RWPE2 (cell line): ENCODE data around the gene RTN4RL1.

Experiments
- ATAC-seq: fragments of 200-7000 bp; cut with Tn5 transposase; 3 replicates; pipeline ENCODE4 v1.9.1; 2021; ENCODE audit warnings: low read depth
- DNase-seq: peaks from one replicate; pipeline ENCODE4 v3.0.0-alpha.2; 2020; ENCODE audit warnings: low spot score
- H3K27ac ChIP-seq: fragments of 450-650 bp; 2 replicates; pipeline ENCODE4 v1.5.1; 2017; ENCODE audit warnings: mild to moderate bottlenecking; ENCODE audit not compliant: poor library complexity, severe bottlenecking
- H3K27me3 ChIP-seq: fragments of 250-450 bp; sonication (Bioruptor Pico); 2 replicates; pipeline ENCODE4 v1.5.1; 2021; ENCODE audit warnings: mild to moderate bottlenecking, moderate library complexity; ENCODE audit not compliant: insufficient read depth, poor library complexity, severe bottlenecking
- H3K36me3 ChIP-seq: fragments of 250-450 bp; sonication (Bioruptor Pico); 2 replicates; pipeline ENCODE4 v1.5.1; 2020; ENCODE audit warnings: low read depth, mild to moderate bottlenecking, moderate library complexity
- H3K4me1 ChIP-seq: fragments of 250-450 bp; sonication (Bioruptor Pico); 2 replicates; pipeline ENCODE4 v1.5.1; 2021; ENCODE audit warnings: mild to moderate bottlenecking, moderate library complexity; ENCODE audit not compliant: insufficient read depth, poor library complexity, severe bottlenecking
- H3K4me3 ChIP-seq: fragments of 250-450 bp; sonication (Bioruptor Pico); 2 replicates; pipeline ENCODE4 v1.5.1; 2021; ENCODE audit warnings: mild to moderate bottlenecking, moderate library complexity; ENCODE audit not compliant: severe bottlenecking
- H3K9me3 ChIP-seq: fragments of 250-450 bp; sonication (Bioruptor Pico); 2 replicates; pipeline ENCODE4 v1.5.1; 2021; ENCODE audit warnings: mild to moderate bottlenecking, moderate library complexity; ENCODE audit not compliant: severe bottlenecking
- TF ChIP-seq, protein P1 (sequence below): fragments of 450-650 bp; IDR thresholded peaks from one replicate; pipeline ENCODE4 v1.5.1; 2017; ENCODE audit warnings: mild to moderate bottlenecking, moderate library complexity; ENCODE audit not compliant: poor library complexity, severe bottlenecking

Gene RTN4RL1

DNA sequence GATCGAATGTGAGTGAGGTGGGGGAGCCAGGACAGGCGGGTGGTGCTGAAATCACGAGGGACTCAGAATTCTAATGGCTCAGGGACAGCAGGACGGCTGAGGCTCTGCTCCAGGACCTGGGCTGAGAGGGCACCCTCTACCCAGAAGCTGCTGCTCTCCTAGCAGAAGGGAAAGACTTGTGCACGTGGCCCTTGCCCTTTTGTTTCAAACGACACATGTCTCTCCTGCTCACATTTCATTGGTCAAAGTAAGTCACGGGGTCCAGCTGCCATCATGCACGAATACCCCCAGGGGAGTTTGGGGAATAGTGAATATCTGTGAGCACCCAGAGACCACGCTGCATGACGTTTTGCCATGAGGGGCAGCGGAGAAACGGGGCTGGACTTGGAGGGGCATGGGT lies 73.2 kb downstream of the RTN4RL1 start:
- no peak for ATAC-seq
- Histone ChIP-seq H3K36me3 (no peaks in the 10 kb centered on the region), H3K4me3 (no peak overlapping the region), H3K9me3 (no peaks in the 10 kb centered on the region), H3K4me1 (no peaks in the 10 kb centered on the region), H3K27ac (no peak overlapping the region), H3K27me3 (no peaks in the 10 kb centered on the region)
- TF ChIP-seq, protein P1, sequence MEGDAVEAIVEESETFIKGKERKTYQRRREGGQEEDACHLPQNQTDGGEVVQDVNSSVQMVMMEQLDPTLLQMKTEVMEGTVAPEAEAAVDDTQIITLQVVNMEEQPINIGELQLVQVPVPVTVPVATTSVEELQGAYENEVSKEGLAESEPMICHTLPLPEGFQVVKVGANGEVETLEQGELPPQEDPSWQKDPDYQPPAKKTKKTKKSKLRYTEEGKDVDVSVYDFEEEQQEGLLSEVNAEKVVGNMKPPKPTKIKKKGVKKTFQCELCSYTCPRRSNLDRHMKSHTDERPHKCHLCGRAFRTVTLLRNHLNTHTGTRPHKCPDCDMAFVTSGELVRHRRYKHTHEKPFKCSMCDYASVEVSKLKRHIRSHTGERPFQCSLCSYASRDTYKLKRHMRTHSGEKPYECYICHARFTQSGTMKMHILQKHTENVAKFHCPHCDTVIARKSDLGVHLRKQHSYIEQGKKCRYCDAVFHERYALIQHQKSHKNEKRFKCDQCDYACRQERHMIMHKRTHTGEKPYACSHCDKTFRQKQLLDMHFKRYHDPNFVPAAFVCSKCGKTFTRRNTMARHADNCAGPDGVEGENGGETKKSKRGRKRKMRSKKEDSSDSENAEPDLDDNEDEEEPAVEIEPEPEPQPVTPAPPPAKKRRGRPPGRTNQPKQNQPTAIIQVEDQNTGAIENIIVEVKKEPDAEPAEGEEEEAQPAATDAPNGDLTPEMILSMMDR, result no peak
- DNase-seq, result no peak

DNA sequence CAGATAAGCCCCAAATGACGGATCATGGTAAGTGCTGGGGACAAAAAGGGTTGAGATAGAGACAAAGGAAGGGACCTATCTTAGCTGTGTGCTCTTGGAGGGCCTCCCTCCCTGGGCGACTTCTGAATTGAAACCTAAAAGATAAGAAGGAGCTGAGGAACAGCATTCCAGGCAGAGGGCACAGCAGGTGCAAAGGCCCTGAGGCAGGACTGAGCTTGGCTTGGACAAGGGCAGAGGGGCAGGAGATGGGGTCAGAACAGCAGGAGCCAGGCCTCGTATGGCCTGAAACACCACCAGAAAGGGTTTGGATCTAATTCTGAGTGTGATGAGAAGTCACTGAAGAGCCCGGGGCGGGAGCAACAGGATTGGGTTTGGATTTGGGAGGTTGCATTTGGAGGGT lies 75.4 kb downstream of the RTN4RL1 start:
- no peak for ATAC-seq
- no peak for DNase-seq

DNA sequence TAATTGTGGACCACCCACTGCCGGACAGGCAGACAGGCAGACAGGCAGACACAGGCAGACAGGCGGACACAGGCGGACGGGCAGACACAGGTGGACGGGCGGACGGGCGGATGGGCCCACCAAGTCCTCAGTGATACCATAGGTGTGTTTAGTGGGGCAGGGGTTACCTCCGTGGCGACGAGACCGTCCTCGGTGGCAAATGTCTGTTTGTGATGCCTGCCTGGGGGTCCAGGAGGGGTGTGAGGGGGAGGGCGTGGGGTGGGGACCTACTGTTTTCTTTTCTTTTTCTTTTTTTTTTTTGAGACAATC lies 76.7 kb downstream of the RTN4RL1 start:
- Histone ChIP-seq H3K9me3 (no peaks in the 10 kb centered on the region), H3K4me1 (no peaks in the 10 kb centered on the region), H3K27me3 (no peaks in the 10 kb centered on the region), H3K27ac (no peak overlapping the region), H3K36me3 (no peaks in the 10 kb centered on the region), H3K4me3 (no peak overlapping the region)
- TF ChIP-seq, protein P1, result no peak
- no peak for ATAC-seq
- no peak for DNase-seq

More for the DNA sequence above, 75.4 kb downstream of the RTN4RL1 start:
- TF ChIP-seq, protein P1, result no peak
- Histone ChIP-seq H3K36me3 (no peaks in the 10 kb centered on the region), H3K4me3 (no peak overlapping the region), H3K9me3 (no peaks in the 10 kb centered on the region), H3K27ac (no peak overlapping the region), H3K27me3 (no peaks in the 10 kb centered on the region), H3K4me1 (no peaks in the 10 kb centered on the region)

DNA sequence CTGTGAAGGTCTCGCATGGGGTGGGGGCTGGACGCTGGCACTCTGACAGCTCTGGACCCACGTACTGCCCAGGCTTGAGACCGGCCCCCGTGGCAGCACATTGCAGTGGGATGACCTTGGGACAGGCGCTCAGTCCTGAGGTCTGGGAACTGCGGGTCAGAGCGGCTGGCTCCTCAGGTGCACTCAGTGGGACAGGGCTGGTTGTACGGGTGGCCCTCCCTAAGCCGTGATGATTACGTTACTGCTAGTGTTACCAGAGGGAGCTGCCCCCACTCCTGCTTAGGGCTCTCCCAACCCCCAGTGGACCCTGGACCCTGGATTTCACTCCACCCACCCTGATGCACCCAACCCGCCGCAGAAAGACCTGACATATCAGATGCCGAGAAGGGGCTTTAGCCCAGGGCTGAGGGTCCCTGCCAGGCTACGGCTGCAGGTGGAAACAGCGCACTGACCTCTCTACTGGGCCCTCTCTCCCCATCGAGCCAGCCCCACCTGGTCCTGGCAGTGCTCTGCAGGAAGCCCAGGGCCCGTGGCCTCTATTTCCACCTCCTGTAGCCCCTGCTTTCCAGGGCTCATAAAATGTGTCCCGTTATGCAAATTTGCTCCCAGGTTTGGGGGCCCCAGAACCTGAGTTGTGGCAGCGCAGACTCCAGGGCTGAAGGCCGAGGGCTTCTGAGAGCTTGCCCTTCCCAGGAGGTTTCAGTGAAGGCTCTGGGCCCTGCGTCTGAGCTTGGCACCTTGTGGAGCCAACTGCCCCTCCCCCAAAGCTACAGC lies 77.2 kb downstream of the RTN4RL1 start:
- Histone ChIP-seq H3K27me3 (no peaks in the 10 kb centered on the region), H3K9me3 (no peaks in the 10 kb centered on the region), H3K27ac (no peak overlapping the region), H3K4me1 (no peaks in the 10 kb centered on the region), H3K36me3 (no peaks in the 10 kb centered on the region), H3K4me3 (no peak overlapping the region)
- DNase-seq (no peak), ATAC-seq (no peak)
- TF ChIP-seq, protein P1, result no peak

DNA sequence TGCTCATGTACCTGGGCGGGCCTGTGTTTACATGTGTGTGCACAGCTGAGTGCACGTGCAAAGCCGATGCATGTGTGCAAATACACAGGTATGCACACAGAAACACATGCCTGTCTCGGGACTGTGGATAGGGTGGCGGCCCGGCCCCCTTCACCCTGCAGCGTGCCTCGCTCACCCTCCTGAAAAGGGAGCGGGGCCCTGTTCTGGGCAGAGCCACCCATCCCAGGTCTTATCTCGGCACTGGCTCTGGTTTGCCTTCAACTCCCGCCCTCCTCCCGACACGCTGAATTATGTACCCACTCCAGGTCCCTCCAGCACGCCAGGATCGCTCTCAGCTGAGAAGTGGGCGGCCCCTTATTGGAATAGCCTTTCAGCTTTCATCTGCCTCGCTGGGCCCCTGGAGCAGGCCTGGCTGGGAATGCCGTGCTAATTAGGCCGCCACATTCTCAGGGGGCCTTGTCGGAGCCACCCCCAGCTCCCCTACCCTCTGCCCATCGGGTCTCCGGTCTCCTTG lies 77.8 kb downstream of the RTN4RL1 start:
- Histone ChIP-seq H3K27me3 (no peaks in the 10 kb centered on the region), H3K27ac (no peak overlapping the region), H3K4me3 (no peak overlapping the region), H3K36me3 (no peaks in the 10 kb centered on the region), H3K4me1 (no peaks in the 10 kb centered on the region), H3K9me3 (no peaks in the 10 kb centered on the region)
- TF ChIP-seq, protein P1, result no peak
- ATAC-seq (no peak), DNase-seq (no peak)
